ENCODE data around the gene KDM1A. TPM values are rescaled to one million over a fixed set of nuclear protein-coding genes. Genes with fewer than 3 reads are reported as not detected.

The KDM1A gene
- total and polyA plus RNA-seq, 2 donors (not counting 1 experiment from before 2014, with no cell fraction given) = 30.2 to 47.4 TPM

GRCh38 chr1:23023174-23023845, 4.0 kb downstream of the KDM1A start:
- H3K27me3 ChIP-seq (replicated peaks in 1 of 4; ENCODE audit: control extremely low read depth in 1 of 4, control insufficient read depth in 3 of 4, insufficient read depth in 4 of 4, low read length in 3 of 4) = no peaks in the 10 kb centered on the region
- H3K27me3 Mint-ChIP-seq = no peaks in the 10 kb centered on the region
- no peak overlapping the region for H2AFZ ChIP-seq (ENCODE audit: insufficient read depth, low read depth, low read length, poor library complexity, severe bottlenecking)
- H3K9ac ChIP-seq (ENCODE audit: low read length) = no peak overlapping the region
- POLR2A ChIA-PET = no interaction called here
- peaks cover 58% of the 10 kb centered on the region for H3K4me1 Mint-ChIP-seq
- no peak for ATAC-seq (ENCODE audit: low read depth)
- no CpG with 5 or more reads among the region's 5 CpGs for whole genome bisulfite sequencing (ENCODE audit: insufficient coverage)
- H3K4me1 ChIP-seq (ENCODE audit: control insufficient read depth in 2 of 2, insufficient read depth in 2 of 2, low read length in 2 of 2) = peaks cover 12 to 14% of the 10 kb centered on the region in 2 donors
- no peak overlapping the region for H3K4me3 Mint-ChIP-seq
- H3K36me3 ChIP-seq (replicated peaks in 1 of 2; ENCODE audit: control extremely low read depth in 1 of 2, control insufficient read depth in 1 of 2, extremely low read depth in 1 of 2, insufficient read depth in 2 of 2, low read length in 1 of 2) = no peaks in the 10 kb centered on the region
- peaks cover 99% of the 10 kb centered on the region for H3K79me2 ChIP-seq (ENCODE audit: control insufficient read depth, insufficient read depth, low read length)
- no peak for DNase-seq
- CTCF ChIA-PET = interaction anchor here (0.7 to 1.3 kb wide), 2 partner anchors 8 to 160 kb away, joined by 3 read pairs; no protein-coding TSS in a partner anchor
- peaks cover 3% of the 10 kb centered on the region for H3K9me3 Mint-ChIP-seq (ENCODE audit: insufficient read depth)
- no peak overlapping the region for H3K4me2 ChIP-seq (replicated peaks; ENCODE audit: low read depth, low read length, poor library complexity, severe bottlenecking)
- intact Hi-C loops (cut with micrococcal nuclease) = no loop called here
- TF ChIP-seq CTCF (IDR thresholded peaks at IDR 0.05) = no peak
- TF ChIP-seq EZH2 (IDR thresholded peaks at IDR 0.05; ENCODE audit: borderline replicate concordance, insufficient read depth, low read depth, low read length, poor library complexity, severe bottlenecking) = no peak
- no peak overlapping the region for H3K4me3 ChIP-seq (ENCODE audit: control extremely low read depth in 1 of 5, extremely low read depth in 1 of 5, insufficient read depth in 1 of 5, low read depth in 2 of 5, low read length in 4 of 5)
- H3K27ac Mint-ChIP-seq = no peak overlapping the region
- peaks cover 34% of the 10 kb centered on the region for H4K20me1 ChIP-seq (ENCODE audit: control insufficient read depth, insufficient read depth, low read length, poor library complexity, severe bottlenecking)
- H3K27ac ChIP-seq (ENCODE audit: low read length in 2 of 2) = no peak overlapping the region
- H3K9me3 ChIP-seq (ENCODE audit: control extremely low read depth in 1 of 3, control insufficient read depth in 2 of 3, insufficient read depth in 1 of 3, low read length in 2 of 3) = peaks cover 0 to 1% (median 0%) of the 10 kb centered on the region in 3 donors

- peaks cover 98% of the 10 kb centered on the region for H3K79me2 ChIP-seq (ENCODE audit: control insufficient read depth, insufficient read depth, low read length)
- H3K4me1 ChIP-seq (ENCODE audit: control insufficient read depth in 2 of 2, insufficient read depth in 2 of 2, low read length in 2 of 2) = peaks cover 2 to 3% of the 10 kb centered on the region in 2 donors
- ATAC-seq (ENCODE audit: low read depth) (no peak), DNase-seq (no peak)
- no peak overlapping the region for H2AFZ ChIP-seq (ENCODE audit: insufficient read depth, low read depth, low read length, poor library complexity, severe bottlenecking)
- Mint-ChIP-seq H3K27me3 (no peaks in the 10 kb centered on the region), H3K4me1 (peaks cover 60% of the 10 kb centered on the region), H3K9me3 (ENCODE audit: insufficient read depth) (peaks cover 3% of the 10 kb centered on the region), H3K4me3 (no peak overlapping the region), H3K27ac (no peak overlapping the region)
- peaks cover 0 to 1% (median 0%) of the 10 kb centered on the region in 3 donors for H3K9me3 ChIP-seq (ENCODE audit: control extremely low read depth in 1 of 3, control insufficient read depth in 2 of 3, insufficient read depth in 1 of 3, low read length in 2 of 3)
- no peak overlapping the region for H3K4me3 ChIP-seq (ENCODE audit: control extremely low read depth in 1 of 5, extremely low read depth in 1 of 5, insufficient read depth in 1 of 5, low read depth in 2 of 5, low read length in 4 of 5)
- no peaks in the 10 kb centered on the region for H3K27me3 ChIP-seq (replicated peaks in 1 of 4; ENCODE audit: control extremely low read depth in 1 of 4, control insufficient read depth in 3 of 4, insufficient read depth in 4 of 4, low read length in 3 of 4)
- H3K27ac ChIP-seq (ENCODE audit: low read length in 2 of 2) = no peak overlapping the region
- H3K9ac ChIP-seq (ENCODE audit: low read length) = no peak overlapping the region
- no peaks in the 10 kb centered on the region for H3K36me3 ChIP-seq (replicated peaks in 1 of 2; ENCODE audit: control extremely low read depth in 1 of 2, control insufficient read depth in 1 of 2, extremely low read depth in 1 of 2, insufficient read depth in 2 of 2, low read length in 1 of 2)
- intact Hi-C loops (cut with micrococcal nuclease) = no loop called here
- no CpG with 5 or more reads among the region's 2 CpGs for WGBS (ENCODE audit: insufficient coverage)
- ChIA-PET CTCF (no interaction called here), POLR2A (no interaction called here)
- H3K4me2 ChIP-seq (replicated peaks; ENCODE audit: low read depth, low read length, poor library complexity, severe bottlenecking) = no peak overlapping the region
- peaks cover 57% of the 10 kb centered on the region for H4K20me1 ChIP-seq (ENCODE audit: control insufficient read depth, insufficient read depth, low read length, poor library complexity, severe bottlenecking)
- TF ChIP-seq EZH2 (IDR thresholded peaks at IDR 0.05; ENCODE audit: borderline replicate concordance, insufficient read depth, low read depth, low read length, poor library complexity, severe bottlenecking) (no peak), CTCF (IDR thresholded peaks at IDR 0.05) (no peak)
Measured at GRCh38 chr1:23026568-23026967, 7.3 kb downstream of the KDM1A start.
